WTC11 (cell line): Measurements from ENCODE around the gene COL25A1.

Experiments
- JUN ChIP-seq: sonication (generic); formaldehyde crosslinking; IDR thresholded peaks from 2 replicates; pipeline ENCODE4 v1.8.0; 2023; ENCODE audit warnings: mild to moderate bottlenecking, missing genetic modification reagents
- NFYB ChIP-seq: sonication (generic); formaldehyde crosslinking; conservative IDR thresholded peaks from 2 replicates; pipeline ENCODE4 v1.8.0; 2022; ENCODE audit warnings: low read depth, missing genetic modification reagents
- TP53 ChIP-seq: sonication (generic); formaldehyde crosslinking; IDR thresholded peaks from 2 replicates; pipeline ENCODE4 v1.8.1; 2023; ENCODE audit warnings: mild to moderate bottlenecking, missing genetic modification reagents
- TF ChIP-seq, protein P1 (sequence below): fragments of 200-600 bp; IDR thresholded peaks from 2 replicates; pipeline ENCODE4 v1.8.0; 2022; ENCODE audit warnings: antibody characterized with exemption
- TF ChIP-seq, protein P2 (sequence below): sonication (generic); formaldehyde crosslinking; IDR thresholded peaks from 2 replicates; pipeline ENCODE4 v1.8.1; 2023; ENCODE audit warnings: mild to moderate bottlenecking, missing genetic modification reagents, moderate library complexity

DNA sequence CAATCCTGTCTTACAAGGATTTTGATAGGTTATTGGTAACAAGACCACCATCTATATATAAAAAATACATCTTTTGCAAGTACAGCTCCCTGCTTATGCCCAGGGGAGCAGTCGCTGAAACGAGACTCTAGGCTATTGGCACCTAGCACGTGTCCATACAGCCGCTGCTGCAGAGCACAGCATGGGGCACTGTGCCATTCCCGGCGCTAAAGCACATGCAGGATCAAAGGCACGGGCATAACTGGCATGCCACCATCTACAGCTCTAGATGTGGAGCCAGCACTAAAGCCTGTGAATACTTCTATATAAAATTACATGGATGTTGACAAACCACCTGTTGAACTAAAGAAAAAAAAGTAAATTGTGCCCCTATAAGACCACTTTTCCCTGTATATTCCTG lies 144.8 kb downstream of the COL25A1 start:
- TF ChIP-seq, protein P1, sequence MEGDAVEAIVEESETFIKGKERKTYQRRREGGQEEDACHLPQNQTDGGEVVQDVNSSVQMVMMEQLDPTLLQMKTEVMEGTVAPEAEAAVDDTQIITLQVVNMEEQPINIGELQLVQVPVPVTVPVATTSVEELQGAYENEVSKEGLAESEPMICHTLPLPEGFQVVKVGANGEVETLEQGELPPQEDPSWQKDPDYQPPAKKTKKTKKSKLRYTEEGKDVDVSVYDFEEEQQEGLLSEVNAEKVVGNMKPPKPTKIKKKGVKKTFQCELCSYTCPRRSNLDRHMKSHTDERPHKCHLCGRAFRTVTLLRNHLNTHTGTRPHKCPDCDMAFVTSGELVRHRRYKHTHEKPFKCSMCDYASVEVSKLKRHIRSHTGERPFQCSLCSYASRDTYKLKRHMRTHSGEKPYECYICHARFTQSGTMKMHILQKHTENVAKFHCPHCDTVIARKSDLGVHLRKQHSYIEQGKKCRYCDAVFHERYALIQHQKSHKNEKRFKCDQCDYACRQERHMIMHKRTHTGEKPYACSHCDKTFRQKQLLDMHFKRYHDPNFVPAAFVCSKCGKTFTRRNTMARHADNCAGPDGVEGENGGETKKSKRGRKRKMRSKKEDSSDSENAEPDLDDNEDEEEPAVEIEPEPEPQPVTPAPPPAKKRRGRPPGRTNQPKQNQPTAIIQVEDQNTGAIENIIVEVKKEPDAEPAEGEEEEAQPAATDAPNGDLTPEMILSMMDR = no peak
- TF ChIP-seq, protein P2, sequence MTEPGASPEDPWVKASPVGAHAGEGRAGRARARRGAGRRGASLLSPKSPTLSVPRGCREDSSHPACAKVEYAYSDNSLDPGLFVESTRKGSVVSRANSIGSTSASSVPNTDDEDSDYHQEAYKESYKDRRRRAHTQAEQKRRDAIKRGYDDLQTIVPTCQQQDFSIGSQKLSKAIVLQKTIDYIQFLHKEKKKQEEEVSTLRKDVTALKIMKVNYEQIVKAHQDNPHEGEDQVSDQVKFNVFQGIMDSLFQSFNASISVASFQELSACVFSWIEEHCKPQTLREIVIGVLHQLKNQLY (CRISPR knock-in tag) = no peak
- TF ChIP-seq JUN (CRISPR knock-in tag) (no peak), NFYB (CRISPR knock-in tag) (no peak), TP53 (CRISPR knock-in tag) (no peak)
